ENCODE measurements around the gene KCNAB2. TPM values are rescaled to one million over a fixed set of nuclear protein-coding genes. Genes with fewer than 3 reads are reported as not detected.
A peak's percentile ranks its signal among the peaks of the same experiment; 100 is the strongest.

The KCNAB2 gene
- polyA plus RNA-seq, 1 of the 3 experiments (the other 2 are of a cell fraction) = 7.6 TPM

- Histone ChIP-seq H3K27me3 (ENCODE audit: insufficient read depth) (no peaks in the 10 kb centered on the region), H4K20me1 (ENCODE audit: insufficient read depth) (peaks cover 7% of the 10 kb centered on the region; the same call in 1 of the 2 replicates), H3K27ac (ENCODE audit: low read depth in 2 of 2, low read length in 1 of 2) (no peak overlapping the region), H3F3A (replicated peaks; ENCODE audit: insufficient read depth) (no peaks in the 10 kb centered on the region), H3K4me1 (ENCODE audit: control insufficient read depth in 1 of 2, insufficient read depth in 2 of 2, low read depth in 1 of 2, low read length in 1 of 2) (peaks cover 0 to 40% of the 10 kb centered on the region in 2 experiments; a peak in 1 of 4 replicates), H3K36me3 (replicated peaks in 1 of 2; ENCODE audit: control insufficient read depth in 1 of 2, insufficient read depth in 2 of 2, low read length in 1 of 2) (no peaks in the 10 kb centered on the region), H3K9ac (no peak overlapping the region), H3K9me2 (no peaks in the 10 kb centered on the region), H3K4me2 (no peak overlapping the region), H3K9me3 (no peaks in the 10 kb centered on the region), H3K4me3 (ENCODE audit: low read depth in 2 of 2, low read length in 1 of 2) (no peak overlapping the region), H3K79me2 (ENCODE audit: insufficient read depth) (no peaks in the 10 kb centered on the region), H2AFZ (ENCODE audit: low read depth) (no peak overlapping the region)
- TF ChIP-seq RFX5 (IDR thresholded peaks at IDR 0.05; ENCODE audit: low read length) (no peak), EP300 (IDR thresholded peaks at IDR 0.05; ENCODE audit: borderline replicate concordance in 1 of 2, low read depth in 1 of 2, low read length in 1 of 2) (no peak), SIN3A (IDR thresholded peaks at IDR 0.05; ENCODE audit: borderline replicate concordance, low read depth, low read length) (no peak), ZBTB33 (IDR thresholded peaks at IDR 0.05; ENCODE audit: borderline replicate concordance, low read depth) (no peak), TCF12 (IDR thresholded peaks at IDR 0.05) (no peak), RCOR1 (IDR thresholded peaks at IDR 0.05; ENCODE audit: low read length) (no peak)
- POLR2A ChIA-PET = no interaction called here
- CTCF ChIA-PET = interaction anchor here (1.0 to 4.2 kb wide), 8 partner anchors 8 to 372 kb away, joined by 3 to 47 read pairs (median 12); no protein-coding TSS in a partner anchor
- DNase-seq = no peak
- WGBS (ENCODE audit: low lambda C conversion rate) = 89% methylated on average over 17 of the region's 23 CpGs
Observed at GRCh38 chr1:6051423-6051822, 5.7 kb downstream of the KCNAB2 start.

DNA sequence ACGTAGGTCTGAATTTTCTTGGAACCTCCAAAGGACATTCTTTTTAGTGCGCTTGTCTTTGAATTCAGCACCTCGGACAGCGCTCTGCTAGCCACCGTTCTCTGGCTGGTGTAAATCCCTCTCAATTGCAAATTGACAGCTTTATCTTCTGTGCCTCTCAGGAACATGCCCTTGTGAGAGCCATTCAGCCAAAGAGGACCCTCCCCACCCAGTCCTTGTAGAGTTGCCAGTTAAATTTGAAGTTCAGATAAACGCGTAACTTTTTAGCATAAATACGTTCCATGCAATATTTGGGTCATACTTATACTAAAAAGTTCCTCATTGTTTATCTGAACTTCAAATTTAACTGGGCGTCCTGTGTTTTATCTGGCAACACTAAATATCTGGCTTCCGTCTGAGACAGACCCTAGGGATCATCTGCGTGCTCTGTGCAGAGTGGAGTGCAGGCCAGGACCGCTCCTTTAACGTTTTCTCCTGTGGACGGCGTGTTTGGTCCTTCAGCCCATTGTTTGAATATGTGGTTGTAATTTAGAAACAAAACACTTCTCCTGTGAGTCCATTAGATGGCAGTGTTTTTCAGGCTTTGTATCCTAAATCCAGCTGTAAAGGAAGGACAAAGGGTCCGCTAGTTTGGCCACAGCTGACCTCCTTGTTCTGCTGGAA, 7.0 kb downstream of the KCNAB2 start:
- peak; percentile 86 for DNase-seq
- H3K9ac ChIP-seq = no peak overlapping the region
- H3K9me3 ChIP-seq = no peaks in the 10 kb centered on the region
- TF ChIP-seq REST (IDR thresholded peaks at IDR 0.05; ENCODE audit: low read depth, low read length) (peak; percentile 99), CTCF (IDR thresholded peaks at IDR 0.05) (peak; percentile 62), RFX5 (IDR thresholded peaks at IDR 0.05; ENCODE audit: low read length) (peak; percentile 36; the same call in 1 of the 2 replicates), RXRA (IDR thresholded peaks at IDR 0.05; ENCODE audit: borderline replicate concordance, low read depth) (no peak), SMC3 (IDR thresholded peaks at IDR 0.05; ENCODE audit: low read depth, low read length) (peak; percentile 73), RAD21 (IDR thresholded peaks at IDR 0.05; ENCODE audit: low read length) (peak; percentile 94), SIN3A (IDR thresholded peaks at IDR 0.05; ENCODE audit: borderline replicate concordance, low read depth, low read length) (peak; percentile 47; the same call in 1 of the 2 replicates), MXI1 (IDR thresholded peaks at IDR 0.05; ENCODE audit: low read depth, low read length) (peak; percentile 73), EP300 (IDR thresholded peaks at IDR 0.05; ENCODE audit: borderline replicate concordance in 1 of 2, low read depth in 1 of 2, low read length in 1 of 2) (0 out of 4 replicates have a peak, but pooled peaks of 1 of the 2 experiments have one; percentile 7), JUND (IDR thresholded peaks at IDR 0.05) (no peak), CHD2 (IDR thresholded peaks at IDR 0.05; ENCODE audit: low read length, partially characterized antibody) (peak; percentile 34), NRF1 (IDR thresholded peaks at IDR 0.05; ENCODE audit: low read depth, low read length) (no peak)
- no peaks in the 10 kb centered on the region for H3F3A ChIP-seq (replicated peaks; ENCODE audit: insufficient read depth)
- ChIA-PET POLR2A (interaction anchor here (1.0 to 1.2 kb wide), 3 partner anchors 60 to 135 kb away, joined by 3 read pairs; partner anchors contain the start of gene NPHP4), CTCF (interaction anchor here (0.6 to 4.2 kb wide), 47 partner anchors 10 to 566 kb away, joined by 3 to 47 read pairs (median 5); no protein-coding TSS in a partner anchor)
- no peak overlapping the region for H2AFZ ChIP-seq (ENCODE audit: low read depth)
- H3K4me2 ChIP-seq = no peak overlapping the region
- H3K36me3 ChIP-seq (replicated peaks in 1 of 2; ENCODE audit: control insufficient read depth in 1 of 2, insufficient read depth in 2 of 2, low read length in 1 of 2) = no peaks in the 10 kb centered on the region
- peak overlapping the region in 1 of 2 experiments; percentile 36; a peak in 1 of 4 replicates for H3K4me3 ChIP-seq (ENCODE audit: low read depth in 2 of 2, low read length in 1 of 2)
- H4K20me1 ChIP-seq (ENCODE audit: insufficient read depth) = peaks cover 7% of the 10 kb centered on the region; the same call in 1 of the 2 replicates
- 32% methylated on average over 16 of the region's 16 CpGs for WGBS (ENCODE audit: low lambda C conversion rate)
- H3K4me1 ChIP-seq (ENCODE audit: control insufficient read depth in 1 of 2, insufficient read depth in 2 of 2, low read depth in 1 of 2, low read length in 1 of 2) = peaks cover 0 to 38% of the 10 kb centered on the region in 2 experiments; a peak in 1 of 4 replicates
- no peaks in the 10 kb centered on the region for H3K79me2 ChIP-seq (ENCODE audit: insufficient read depth)
- no peaks in the 10 kb centered on the region for H3K27me3 ChIP-seq (ENCODE audit: insufficient read depth)
- no peak overlapping the region for H3K27ac ChIP-seq (ENCODE audit: low read depth in 2 of 2, low read length in 1 of 2)
- H3K9me2 ChIP-seq = no peaks in the 10 kb centered on the region
